ENCODE results near the gene SORCS2.

DNA sequence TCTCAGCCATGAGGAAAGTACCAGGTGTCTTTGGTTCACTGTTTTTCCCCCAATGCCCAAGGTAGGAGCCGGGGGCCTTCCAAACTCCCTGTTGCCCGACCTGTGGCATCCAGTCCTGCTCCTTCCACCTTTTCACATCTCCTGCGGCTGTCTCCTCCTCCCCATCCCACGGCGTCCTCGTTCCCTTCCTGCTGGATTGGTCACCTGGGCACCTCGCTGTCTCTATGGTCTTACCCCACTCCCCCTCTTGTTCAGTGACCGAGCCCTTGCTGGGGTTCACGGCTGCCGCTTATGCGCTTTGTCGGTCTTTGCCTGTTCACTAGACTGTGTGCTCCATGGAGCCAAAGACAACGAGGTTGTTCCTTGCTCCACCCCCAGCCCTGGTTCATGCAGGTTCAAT, 431.1 kb downstream of the SORCS2 start:
- no peak for TF ChIP-seq TAF1 (IDR thresholded peaks at IDR 0.05; ENCODE audit: borderline replicate concordance, low read depth, low read length)
- TF ChIP-seq, protein P1, sequence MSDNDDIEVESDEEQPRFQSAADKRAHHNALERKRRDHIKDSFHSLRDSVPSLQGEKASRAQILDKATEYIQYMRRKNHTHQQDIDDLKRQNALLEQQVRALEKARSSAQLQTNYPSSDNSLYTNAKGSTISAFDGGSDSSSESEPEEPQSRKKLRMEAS (IDR thresholded peaks at IDR 0.05; ENCODE audit: low read depth), result no peak
- TF ChIP-seq, protein P2, sequence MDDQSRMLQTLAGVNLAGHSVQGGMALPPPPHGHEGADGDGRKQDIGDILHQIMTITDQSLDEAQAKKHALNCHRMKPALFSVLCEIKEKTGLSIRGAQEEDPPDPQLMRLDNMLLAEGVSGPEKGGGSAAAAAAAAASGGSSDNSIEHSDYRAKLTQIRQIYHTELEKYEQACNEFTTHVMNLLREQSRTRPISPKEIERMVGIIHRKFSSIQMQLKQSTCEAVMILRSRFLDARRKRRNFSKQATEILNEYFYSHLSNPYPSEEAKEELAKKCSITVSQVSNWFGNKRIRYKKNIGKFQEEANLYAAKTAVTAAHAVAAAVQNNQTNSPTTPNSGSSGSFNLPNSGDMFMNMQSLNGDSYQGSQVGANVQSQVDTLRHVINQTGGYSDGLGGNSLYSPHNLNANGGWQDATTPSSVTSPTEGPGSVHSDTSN (IDR thresholded peaks at IDR 0.05), result no peak
- TF ChIP-seq, protein P3, sequence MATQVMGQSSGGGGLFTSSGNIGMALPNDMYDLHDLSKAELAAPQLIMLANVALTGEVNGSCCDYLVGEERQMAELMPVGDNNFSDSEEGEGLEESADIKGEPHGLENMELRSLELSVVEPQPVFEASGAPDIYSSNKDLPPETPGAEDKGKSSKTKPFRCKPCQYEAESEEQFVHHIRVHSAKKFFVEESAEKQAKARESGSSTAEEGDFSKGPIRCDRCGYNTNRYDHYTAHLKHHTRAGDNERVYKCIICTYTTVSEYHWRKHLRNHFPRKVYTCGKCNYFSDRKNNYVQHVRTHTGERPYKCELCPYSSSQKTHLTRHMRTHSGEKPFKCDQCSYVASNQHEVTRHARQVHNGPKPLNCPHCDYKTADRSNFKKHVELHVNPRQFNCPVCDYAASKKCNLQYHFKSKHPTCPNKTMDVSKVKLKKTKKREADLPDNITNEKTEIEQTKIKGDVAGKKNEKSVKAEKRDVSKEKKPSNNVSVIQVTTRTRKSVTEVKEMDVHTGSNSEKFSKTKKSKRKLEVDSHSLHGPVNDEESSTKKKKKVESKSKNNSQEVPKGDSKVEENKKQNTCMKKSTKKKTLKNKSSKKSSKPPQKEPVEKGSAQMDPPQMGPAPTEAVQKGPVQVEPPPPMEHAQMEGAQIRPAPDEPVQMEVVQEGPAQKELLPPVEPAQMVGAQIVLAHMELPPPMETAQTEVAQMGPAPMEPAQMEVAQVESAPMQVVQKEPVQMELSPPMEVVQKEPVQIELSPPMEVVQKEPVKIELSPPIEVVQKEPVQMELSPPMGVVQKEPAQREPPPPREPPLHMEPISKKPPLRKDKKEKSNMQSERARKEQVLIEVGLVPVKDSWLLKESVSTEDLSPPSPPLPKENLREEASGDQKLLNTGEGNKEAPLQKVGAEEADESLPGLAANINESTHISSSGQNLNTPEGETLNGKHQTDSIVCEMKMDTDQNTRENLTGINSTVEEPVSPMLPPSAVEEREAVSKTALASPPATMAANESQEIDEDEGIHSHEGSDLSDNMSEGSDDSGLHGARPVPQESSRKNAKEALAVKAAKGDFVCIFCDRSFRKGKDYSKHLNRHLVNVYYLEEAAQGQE (IDR thresholded peaks at IDR 0.05; ENCODE audit: low read depth, low read length), result no peak
- TF ChIP-seq, protein P4, sequence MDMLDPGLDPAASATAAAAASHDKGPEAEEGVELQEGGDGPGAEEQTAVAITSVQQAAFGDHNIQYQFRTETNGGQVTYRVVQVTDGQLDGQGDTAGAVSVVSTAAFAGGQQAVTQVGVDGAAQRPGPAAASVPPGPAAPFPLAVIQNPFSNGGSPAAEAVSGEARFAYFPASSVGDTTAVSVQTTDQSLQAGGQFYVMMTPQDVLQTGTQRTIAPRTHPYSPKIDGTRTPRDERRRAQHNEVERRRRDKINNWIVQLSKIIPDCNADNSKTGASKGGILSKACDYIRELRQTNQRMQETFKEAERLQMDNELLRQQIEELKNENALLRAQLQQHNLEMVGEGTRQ (IDR thresholded peaks at IDR 0.05; ENCODE audit: borderline replicate concordance, low read depth, low read length), result no peak
- TF ChIP-seq GABPA (IDR thresholded peaks at IDR 0.05; ENCODE audit: low read depth), result no peak
- TF ChIP-seq RAD21 (IDR thresholded peaks at IDR 0.05; ENCODE audit: low read length), result no peak
- no peak for TF ChIP-seq NFIC (IDR thresholded peaks at IDR 0.05; ENCODE audit: borderline replicate concordance)
- TF ChIP-seq RFX5 (IDR thresholded peaks at IDR 0.05; ENCODE audit: low read length), result no peak
- no peak for TF ChIP-seq EP300 (IDR thresholded peaks at IDR 0.05; ENCODE audit: borderline replicate concordance in 1 of 2, low read depth in 1 of 2, low read length in 1 of 2)

All from SK-N-SH (cell line).